NCI-H2029 treated with DMSO at 0.1 percent for 48 hours (cell line): ENCODE results near the gene PELI3.
"Not testable (repeated sequence)": the region's sequence is repeated elsewhere in the genome, so short reads cannot be mapped to it uniquely, and the experiment has no call there.

ENCODE experiments used
- DNase-seq: peaks from one replicate; lab custom pipeline; 2025; lab: John Stamatoyannopoulos, UW

The PELI3 gene, protein sequence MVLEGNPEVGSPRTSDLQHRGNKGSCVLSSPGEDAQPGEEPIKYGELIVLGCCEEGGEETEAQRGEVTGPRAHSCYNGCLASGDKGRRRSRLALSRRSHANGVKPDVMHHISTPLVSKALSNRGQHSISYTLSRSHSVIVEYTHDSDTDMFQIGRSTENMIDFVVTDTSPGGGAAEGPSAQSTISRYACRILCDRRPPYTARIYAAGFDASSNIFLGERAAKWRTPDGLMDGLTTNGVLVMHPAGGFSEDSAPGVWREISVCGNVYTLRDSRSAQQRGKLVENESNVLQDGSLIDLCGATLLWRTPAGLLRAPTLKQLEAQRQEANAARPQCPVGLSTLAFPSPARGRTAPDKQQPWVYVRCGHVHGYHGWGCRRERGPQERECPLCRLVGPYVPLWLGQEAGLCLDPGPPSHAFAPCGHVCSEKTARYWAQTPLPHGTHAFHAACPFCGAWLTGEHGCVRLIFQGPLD

DNA sequence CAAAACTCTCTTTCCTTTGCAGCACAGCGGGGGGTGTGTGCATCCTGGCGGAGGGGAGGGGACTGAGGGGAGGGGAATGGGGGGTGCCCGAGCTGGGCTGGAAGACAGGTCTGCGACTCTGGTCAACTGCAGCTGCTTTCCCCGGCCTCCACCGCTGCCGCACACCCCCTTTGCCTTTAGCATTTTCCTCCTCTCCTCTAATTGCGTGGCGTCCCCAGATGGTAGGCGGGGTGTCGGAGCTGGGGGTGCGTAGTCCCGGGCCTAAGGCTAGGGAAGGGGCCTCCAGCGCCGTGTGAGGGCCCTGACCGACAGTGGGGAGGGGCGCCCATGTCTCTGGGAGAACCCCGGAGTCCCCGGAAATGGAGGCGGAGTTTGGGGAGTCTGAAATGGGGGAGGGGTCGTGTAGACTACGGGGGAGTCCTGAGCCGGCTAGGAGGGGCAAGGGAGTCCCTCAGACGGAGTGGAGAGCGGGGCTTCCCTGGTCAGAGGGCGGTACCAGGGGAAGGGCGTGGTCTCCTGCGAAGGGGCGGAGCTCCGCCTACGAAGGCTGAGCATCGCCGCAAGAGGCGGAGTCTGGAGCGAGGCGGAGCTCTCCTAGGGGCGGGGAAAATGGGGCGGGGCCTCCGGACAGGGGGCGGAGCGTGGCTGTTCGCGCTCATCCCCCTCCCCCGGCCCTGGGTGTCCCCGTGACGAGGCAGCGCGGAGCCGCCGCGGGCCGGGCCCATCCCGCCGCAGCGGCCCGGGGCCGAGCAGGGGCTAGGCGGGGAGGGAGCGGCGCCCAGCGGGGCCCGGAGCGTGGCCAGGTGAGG is at the start of gene PELI3:
TSS of gene PELI3 (plus strand) at position 681 of the 809 bp plus-strand sequence. CDS start 1,224 bp downstream, outside the sequence.
- peak; percentile 63 for DNase-seq

GRCh38 chr11:66417000-66417399 is 49.7 kb upstream of the PELI3 start:
- DNase-seq, result no peak

DNA sequence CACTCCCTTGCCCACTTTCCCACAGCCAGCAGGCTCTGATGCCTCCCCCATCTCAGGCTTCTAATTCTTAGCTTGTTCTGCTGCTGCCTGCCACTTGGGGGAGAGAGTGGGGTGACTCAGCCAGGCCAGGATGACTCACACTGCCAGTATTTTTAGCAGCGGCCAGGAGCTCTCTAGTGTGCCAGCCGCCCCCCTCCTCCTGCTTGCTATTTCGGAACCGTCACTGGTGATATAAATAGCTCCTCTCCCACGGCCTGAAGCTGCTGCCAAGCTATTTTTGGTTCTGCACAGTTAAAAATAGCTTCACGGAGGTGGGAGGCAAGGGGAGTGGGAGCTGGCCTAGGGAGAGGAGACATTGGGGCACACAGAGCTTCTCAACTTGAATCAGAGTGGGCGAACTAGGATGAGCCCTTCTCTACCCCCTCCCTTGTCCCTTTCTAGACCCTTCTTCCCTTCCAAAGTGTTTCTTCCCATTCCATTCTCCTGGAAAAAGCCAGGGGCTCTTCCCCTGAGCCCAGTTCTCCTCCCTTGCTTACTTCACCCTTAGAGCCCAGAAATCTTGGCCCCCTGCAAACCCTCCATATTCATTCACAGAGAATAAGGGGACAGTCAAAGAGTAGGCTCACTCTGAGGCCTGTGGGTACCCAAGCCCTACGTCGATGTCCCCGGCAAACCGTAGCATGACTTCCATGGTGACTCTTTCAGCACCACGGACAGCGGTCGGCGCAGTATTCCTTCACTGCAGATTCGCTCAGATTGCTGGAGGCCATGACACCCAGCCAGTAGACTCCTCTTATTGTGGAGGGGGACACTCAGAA is 48.3 kb upstream of the PELI3 start:
- no peak for DNase-seq

- no peak for DNase-seq
Measured at GRCh38 chr11:66418986-66419308, 47.8 kb upstream of the PELI3 start.

DNA sequence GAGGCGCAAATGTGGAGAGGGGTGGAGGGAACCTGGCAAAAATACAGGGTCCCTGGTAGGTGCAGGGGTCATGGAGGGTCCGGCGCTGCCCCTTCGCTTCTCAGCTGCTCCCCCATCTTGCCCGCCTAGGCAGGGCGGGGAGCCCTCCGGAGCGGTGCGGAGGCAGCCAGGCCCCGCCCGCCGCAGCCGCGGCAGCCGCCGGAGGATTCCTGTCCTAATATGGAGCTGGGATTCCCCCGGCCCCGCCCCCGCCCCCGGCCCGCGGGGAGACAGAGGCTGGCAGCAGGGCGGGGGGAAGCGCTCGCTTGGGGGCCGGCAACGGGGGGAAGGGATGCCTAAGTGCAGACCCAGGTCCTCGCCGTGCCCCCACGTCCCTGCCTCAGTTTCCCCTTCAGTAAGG is 46.9 kb upstream of the PELI3 start:
- DNase-seq, result no peak

DNA sequence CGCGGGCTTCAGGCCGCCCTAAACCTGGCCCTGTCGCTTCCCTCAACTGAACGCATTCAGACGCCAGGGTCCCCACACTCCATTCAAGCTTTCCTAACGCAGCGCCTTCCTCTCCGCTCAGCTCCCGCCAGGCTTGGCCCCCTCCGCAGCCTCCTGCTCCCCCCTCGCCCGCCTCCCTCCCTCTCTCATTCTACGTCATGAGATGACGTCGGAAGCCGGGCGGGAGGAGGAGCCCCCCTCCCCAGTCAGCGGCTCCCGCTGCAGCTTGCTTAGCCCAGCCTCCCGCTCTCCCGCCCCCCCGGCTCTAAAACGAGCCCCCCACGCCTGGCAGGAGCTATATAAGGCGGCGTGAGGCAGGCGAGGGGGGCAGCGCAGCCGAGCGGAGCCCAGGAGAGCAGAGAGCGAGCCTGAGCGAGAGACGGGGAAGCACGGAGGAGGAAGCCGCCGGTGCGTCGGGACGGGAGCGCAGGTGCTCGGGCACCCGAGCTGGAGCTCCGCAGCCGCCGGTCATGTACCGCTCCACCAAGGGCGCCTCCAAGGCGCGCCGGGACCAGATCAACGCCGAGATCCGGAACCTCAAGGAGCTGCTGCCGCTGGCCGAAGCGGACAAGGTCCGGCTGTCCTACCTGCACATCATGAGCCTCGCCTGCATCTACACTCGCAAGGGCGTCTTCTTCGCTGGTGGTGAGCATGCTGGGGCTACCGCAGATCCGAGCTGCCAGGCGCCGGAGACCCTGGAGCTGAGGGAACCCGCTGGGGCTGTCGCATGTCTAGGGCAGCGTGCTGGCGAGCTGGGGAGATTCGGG is 45.8 kb upstream of the PELI3 start, which contains the start of gene NPAS4:
TSS of gene NPAS4 (plus strand) at position 365 of the 806 bp plus-strand sequence. CDS start at position 510, 145 bp downstream.
- DNase-seq, result no peak

DNA sequence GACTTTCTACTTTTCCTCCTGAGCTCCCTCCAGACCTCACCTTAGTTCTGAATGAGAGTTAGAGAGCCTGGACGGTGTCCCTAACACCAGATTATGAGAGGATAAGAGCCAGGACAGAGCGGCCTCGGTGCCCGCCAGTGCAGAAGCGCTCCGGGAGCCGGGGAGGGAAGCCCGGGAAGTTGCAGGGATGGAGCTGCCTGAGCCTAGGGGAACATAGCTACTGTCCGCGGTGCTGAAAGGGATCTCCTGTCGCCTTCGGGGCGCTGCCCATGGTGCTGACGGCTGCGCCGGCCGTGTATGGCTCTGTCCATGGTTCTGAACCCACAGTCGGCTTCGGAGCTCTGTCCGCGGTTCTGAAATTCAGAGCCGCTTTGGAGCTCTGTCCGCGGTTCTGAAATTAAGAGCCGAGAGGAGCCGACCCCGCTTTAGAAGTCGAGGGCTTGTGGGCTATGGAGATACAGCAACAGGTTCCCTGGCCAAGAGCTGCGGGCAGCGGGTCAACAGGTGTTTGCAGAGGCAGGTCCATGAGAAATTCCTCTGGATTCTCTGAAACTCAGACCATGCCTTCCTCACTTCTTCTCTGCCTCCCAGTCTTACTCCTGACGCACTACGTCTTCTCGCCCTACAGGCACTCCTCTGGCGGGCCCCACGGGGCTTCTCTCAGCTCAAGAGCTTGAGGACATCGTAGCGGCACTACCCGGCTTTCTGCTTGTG is 45.1 kb upstream of the PELI3 start:
- DNase-seq, result peak; percentile 24

GRCh38 chr11:66426314-66426713 is 40.4 kb upstream of the PELI3 start:
- no peak for DNase-seq

GRCh38 chr11:66428933-66429332 is 37.8 kb upstream of the PELI3 start:
- no peak for DNase-seq

DNA sequence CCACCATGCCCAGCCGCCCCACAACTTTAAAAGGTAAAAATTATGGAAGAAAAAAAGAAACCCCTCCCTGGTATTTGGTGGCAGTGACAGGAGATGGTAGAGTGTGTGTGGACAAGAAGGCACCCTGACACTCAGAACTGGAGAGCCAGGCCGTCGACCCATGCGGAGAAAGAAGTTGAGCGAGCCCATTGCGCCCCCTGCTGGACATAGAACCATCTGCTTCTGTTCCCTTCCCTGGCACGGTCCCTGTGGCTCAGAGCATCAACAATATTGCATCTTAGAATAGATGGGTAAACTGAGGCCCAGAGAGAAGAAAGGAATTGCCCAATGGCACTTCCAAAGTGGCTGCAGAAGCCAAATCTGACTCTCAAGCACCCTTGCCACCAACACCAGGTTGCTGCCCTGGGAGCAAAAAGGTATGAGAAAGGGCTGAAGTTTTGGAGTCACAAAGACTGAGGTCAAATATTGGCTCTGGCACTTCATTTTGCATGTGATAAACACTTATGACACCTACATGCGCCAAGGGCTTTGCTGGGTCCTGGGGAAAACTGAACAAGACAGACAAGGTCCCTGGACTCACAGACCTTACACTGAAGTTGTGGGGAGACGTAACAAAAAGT is 36.6 kb upstream of the PELI3 start:
- DNase-seq, result peak; percentile 49

DNA sequence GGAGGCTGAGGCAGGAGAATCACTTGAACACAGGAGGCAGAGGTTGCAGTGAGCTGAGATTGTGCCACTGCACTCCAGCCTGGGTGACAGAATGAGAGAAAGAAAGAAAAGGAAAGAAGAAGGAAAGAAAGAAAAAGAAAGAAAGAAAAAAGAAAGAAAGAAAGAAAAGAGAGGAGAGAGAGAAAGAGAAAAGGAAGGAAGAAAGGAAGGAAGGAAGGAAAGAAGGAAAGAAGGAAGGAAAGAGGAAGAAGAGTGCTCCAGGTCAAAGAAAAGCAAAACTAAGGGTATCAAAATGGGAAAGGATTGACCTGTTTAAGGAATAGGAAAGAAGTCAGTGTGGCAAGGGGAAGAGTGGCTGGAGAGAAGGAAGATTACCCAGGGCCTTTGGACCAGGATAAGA is 35.4 kb upstream of the PELI3 start:
- DNase-seq, result not testable (repeated sequence)

- DNase-seq, result not testable (repeated sequence)
Measured at GRCh38 chr11:66431871-66432329, 34.8 kb upstream of the PELI3 start.

DNA sequence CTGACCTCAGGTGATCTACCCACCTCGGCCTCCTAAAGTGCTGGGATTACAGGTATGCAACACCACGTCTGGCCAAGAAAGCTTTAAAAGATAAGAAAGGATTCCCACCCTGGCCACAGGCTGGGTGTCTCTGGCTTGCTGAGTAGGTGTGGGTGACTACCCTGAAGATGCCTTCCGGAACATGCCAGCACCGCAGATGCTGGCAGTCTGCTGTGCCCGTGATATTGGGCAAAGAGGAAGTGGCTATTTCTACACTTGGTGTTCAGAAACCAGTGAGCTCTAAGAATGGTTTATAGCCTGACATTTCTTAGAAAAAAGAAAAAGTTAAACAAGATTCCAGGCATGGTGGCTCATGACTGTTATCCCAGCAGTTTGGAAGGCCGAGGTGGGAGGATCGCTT is 34.1 kb upstream of the PELI3 start:
- DNase-seq, result no peak

DNA sequence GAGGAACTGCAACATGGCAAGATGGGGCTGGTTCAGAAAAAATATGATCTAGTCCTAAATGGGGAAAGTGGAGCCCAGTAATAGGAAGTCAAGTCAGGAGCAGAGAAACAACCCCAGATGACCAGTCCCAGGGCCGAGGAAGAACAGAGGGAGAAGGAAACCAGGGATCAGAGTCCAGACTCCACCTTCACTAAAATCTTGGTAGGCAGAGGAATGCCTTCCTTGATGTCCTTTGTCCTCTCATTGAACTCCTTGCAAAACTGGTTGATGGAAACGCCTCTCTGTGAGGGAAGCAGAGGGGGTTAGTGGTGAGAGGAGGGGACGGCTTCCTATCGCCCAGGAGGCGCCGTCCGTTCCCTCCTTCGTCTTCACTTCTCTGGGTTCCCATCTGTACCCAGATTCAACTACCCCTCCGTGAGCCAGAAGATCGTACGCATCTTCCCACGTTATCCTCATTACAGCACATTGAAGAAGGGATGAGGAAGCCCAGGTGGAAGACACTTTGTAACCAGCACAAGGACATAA is 28.7 kb upstream of the PELI3 start:
- DNase-seq, result no peak

GRCh38 chr11:66438504-66439466 is 27.9 kb upstream of the PELI3 start, which contains the start of gene MRPL11:
Gene MRPL11 (minus strand): TSS chr11:66438848. CDS start chr11:66438754, 94 bp downstream.
- DNase-seq, result peak; percentile 94

DNA sequence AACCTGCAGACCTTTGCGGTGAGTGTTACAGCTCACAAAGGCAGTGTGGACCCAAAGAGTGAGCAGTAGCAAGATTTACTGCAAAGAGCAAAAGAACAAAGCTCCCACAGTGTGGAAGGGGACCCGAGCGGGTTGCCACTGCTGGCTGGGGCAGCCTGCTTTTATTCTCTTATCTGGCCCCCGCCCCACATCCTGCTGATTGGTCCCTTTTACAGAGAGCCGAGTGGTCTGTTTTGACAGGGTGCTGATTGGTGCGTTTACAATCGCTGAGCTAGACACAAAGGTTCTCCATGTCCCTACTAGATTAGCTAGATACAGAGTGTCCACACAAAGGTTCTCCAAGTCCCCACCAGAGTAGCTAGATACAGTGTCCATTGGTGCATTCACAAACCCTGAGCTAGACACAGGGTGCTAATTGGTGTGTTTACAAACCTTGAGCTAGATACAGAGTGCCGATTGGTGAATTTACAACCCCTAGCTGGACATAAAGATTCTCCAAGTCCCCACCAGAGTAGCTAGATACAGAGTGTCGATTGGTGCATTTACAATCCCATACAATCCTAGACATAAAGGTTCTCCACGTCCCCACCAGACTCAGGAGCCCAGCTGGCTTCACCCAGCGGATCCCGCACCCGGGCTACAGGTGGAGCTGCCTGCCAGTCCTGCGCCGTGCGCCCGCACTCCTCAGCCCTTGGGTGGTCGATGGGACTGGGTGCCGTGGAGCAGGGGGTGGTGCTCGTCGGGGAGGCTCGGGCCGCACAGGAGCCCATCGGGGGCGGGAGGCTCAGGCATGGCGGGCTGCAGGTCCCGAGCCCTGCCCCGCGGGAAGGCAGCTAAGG is 26.4 kb upstream of the PELI3 start:
- DNase-seq, result not testable (repeated sequence)

- not testable (repeated sequence) for DNase-seq
Measured at GRCh38 chr11:66440940-66441282, 25.8 kb upstream of the PELI3 start.

- DNase-seq, result no peak
Measured at GRCh38 chr11:66443602-66444001, 23.1 kb upstream of the PELI3 start.
